Measurements from ENCODE around the gene HEMGN.
"Not testable (repeated sequence)": the region's sequence is repeated elsewhere in the genome, so short reads cannot be mapped to it uniquely, and the experiment has no call there.

HEMGN gene

DNA sequence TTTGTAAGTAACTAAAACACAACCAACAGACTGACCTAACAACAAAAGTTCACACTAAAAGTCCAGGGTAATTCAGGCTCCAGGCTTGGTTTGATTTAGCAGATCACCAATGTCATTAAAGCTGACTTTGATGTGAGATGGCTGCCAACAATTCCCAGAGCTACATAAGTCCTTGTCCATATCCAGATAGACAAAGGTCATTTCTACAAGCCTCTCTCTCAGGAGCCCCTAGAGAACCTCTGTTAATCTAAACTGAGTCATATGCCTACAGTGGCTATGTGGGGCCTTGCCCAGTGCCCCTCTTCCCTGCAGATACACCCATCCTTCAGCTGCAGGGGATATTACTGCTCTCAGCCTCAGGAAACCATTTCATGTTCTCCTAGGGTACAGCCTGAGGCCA lies 26.9 kb upstream of the HEMGN start:
- no peak for DNase-seq (ENCODE audit: low read depth, low spot score)

DNA sequence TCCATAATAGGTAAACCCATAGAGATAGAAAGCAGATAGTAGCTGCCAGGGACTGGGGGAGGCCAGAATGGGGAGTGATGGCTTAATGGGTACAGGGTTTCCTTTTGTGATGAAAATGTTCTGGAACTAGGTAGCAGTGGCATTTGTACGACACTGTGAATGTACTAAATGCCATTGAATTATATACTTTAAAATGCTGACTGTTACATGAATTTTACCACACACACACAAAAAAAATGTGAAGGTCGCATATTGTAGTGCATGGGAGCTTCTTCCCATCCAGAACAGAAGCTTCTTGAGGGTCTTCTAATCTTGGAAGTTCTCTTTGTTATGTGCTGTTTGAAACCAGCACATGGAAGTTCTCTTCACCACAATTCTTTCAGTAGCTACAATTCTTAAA lies 25.3 kb upstream of the HEMGN start:
- no peak for DNase-seq (ENCODE audit: low read depth, low spot score)

DNA sequence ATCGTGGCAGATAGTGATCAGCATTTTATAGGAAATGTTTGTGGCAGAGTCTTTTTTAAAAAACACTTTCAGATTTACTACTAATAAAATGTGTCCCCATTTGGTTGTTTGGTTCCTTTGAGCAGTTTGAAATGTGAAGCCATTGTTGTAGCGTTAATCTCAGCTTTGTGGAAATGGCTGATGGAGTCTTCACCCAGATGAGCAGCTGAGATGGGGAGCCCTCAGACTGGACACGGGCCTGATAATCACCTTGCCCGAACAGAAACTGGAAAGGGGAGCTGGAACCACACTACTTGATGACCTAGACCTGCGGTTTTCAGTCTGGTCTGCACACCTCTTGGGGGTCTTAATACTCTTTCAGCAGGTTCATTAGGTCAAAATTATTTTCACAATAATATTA lies 24.6 kb upstream of the HEMGN start:
- DNase-seq (ENCODE audit: low read depth, low spot score), result no peak

DNA sequence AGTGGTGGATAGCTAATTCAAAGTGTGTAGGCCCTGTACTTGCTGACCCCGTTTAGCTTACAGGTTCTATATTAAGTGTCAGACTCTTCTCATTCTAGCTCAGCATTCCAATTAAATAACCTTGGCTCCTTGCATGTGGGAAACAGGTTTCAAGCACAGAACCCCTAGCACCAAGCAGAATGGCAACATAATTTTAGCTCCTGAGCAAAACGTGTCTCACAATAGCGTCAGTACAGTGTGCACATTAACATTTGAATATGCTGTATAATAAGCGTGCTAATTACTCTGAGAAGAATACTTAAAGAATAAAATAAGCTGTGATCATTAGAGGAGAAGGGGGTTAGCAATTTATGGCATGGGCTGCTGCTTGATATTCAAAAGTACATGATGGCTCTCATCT lies 24.2 kb upstream of the HEMGN start:
- no peak for DNase-seq (ENCODE audit: low read depth, low spot score)

DNA sequence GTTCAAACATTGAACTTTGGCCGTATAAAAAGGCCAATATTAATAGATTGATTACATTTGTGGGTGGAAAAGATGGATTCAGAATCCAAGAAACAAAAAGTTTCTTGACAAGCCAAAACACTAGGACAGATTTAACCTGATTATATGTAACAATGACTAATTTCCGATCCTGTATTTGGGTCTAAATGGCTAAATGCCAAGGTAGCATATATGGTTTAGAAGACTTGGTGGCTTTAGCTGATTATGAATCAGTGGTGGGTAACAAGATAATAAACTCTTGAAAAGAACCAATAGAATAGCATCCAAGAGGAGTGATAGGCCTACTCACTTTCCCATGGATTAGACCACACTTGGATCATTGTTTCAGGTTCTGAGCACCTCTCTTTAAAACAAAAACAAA lies 23.4 kb upstream of the HEMGN start:
- DNase-seq (ENCODE audit: low read depth, low spot score), result no peak

DNA sequence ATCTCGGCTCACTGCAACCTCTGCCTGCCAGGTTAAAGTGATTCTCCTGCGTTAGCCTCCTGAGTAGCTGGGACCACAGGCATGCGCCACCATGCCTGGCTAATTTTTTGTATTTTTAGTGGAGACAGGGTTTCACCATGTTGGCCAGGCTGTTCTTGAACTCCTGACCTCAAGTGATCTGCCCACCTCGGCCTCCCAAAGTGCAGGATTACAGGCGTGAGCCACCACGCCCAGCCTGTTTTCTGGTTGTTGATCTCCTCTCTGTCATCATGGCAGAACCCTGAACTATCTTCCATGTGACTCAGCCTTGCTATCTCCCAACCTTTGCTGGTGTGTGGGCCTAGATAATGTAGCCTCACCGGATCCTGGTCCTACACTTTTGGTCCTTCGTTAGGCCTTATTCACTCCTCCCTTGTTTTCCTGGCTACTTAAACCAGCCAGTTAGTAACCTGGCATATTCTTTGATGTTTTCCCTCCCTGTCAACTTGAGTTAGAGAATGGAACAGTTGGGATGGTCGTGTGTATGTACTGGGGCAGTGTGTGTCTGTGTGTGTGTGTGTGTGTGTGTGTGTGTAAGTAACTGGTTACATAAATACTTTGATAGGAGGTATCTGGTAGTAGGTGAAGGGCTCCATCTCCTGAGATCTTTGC lies 22.8 kb upstream of the HEMGN start:
- not testable (repeated sequence) for DNase-seq (ENCODE audit: low read depth, low spot score)

DNA sequence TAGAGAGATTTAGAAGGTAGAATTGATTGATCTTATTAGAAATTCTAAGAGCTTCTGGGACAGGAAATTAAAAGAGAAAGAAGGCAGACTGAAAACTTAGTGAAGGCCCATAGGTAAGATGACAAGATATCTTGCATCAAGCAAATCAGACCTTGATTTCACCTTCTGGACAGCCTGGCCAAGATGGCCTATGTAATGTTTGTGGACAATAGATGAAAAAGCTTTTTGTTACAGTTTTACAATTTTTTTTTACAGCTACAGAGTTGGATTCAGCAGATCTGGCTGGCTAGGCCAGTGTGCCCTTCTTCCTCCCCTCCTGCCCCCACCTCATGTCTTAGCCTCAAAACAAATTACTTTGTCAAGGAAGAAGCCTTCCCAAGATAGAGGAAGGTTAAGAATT lies 21.6 kb upstream of the HEMGN start:
- DNase-seq (ENCODE audit: low read depth, low spot score), result no peak

DNA sequence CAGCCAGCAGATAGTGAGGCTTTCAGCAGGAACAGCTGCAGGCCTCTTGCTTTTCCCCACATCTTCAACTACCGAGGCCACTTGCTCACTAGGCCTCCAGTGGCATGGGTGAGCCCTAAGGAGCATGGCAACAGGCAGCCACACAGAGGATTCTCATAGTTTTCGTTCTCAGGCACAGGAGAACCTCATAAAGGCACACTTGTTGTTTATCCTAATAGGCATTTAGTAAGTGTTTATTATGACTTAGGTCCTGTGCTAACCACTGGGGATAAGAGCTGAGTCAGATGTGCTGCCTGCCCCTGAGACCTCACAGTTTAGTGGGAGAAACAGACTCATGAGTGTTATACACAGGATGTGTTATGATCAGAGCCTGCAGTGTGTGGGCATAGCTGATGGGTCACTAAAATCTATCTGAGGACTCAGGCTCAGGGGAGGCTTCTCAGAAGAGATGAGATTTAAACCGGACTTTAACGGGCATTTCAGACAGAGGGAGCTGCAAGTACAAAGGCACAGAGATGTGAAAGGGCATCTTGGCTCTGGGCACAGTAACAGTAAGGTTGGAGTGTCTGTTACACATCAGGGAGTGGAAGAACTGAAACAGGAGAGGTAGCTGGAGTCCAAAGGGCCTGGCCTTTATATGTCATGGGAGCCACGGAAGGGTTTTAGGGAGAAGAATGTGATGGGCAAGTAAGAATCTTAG lies 21.0 kb upstream of the HEMGN start:
- DNase-seq (ENCODE audit: low read depth, low spot score), result no peak

DNA sequence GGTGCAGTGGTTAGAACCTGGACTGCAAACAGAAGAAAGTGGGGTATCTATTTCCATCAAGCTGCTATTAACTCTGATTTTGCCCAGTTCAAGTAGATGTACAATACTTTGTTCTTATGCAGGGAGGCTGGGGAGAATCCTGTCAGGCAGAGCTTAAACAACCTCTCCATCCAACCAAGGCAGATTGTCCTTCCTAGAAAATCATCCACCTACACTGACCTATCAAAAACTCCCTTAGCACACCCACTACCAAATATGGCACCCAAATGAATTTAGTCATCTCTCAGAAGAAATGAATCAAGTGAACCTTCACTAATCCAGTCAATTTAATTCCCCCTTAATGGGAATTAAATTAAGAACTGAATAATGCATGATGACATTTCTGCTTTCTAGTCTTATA lies 18.4 kb upstream of the HEMGN start:
- no peak for DNase-seq (ENCODE audit: low read depth, low spot score)

DNA sequence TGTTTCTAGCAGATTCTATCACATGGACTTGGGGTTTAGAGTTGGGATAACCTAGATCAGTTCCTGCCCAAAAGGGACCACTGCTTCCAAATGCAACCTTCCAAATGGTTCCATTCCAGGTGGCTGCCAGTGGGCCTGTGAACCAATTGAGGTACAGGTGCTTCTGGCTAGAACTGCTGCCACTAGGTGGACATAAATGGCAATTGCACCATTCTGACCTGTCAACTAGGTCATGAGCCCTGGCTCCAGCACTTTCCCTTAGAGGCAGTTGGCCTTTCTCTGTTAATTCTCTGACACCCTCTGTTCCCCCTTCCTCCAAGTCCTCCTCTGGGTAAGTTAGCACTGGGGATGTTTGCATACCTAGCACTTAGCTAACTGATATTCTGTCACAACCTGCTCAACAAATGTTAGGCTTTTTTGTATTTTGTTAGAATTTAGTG lies 16.6 kb upstream of the HEMGN start:
- DNase-seq (ENCODE audit: low read depth, low spot score), result peak; percentile 6

DNA sequence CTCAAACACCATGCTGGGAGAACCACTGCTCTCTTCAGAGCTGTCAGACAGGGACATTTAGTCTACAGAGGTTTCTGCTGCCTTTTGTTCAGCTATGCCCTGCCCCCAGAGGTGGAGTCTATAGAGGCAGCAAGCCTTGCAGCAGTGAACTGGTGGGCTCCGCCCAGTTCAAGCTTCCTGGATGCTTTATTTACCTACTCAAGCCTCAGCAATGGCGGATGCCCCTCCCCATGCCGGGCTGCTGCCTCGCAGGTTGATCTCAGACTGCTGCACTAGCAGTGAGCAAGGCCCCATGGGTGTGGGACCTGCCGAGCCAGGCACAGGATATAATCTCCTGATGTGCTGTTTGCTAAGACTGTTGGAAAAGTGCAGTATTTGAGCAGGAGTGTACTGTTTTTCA lies 12.9 kb upstream of the HEMGN start:
- not testable (repeated sequence) for DNase-seq (ENCODE audit: low read depth, low spot score)

DNA sequence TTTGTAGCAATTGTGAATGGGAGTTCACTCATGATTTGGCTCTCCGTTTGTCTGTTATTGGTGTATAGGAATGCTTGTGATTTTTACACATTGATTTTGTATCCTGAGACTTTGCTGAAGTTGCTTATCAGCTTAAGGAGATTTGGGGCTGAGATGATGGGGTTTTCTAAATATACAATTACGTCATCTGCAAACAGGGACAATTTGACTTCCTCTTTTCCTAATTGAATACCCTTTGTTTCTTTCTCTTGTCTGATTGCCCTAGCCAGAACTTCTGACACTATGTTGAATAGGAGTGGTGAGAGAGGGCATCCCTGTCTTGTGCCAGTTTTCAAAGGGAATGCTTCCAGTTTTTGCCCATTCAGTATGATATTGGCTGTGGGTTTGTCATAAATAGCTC lies 9.1 kb upstream of the HEMGN start:
- DNase-seq (ENCODE audit: low read depth, low spot score), result not testable (repeated sequence)

DNA sequence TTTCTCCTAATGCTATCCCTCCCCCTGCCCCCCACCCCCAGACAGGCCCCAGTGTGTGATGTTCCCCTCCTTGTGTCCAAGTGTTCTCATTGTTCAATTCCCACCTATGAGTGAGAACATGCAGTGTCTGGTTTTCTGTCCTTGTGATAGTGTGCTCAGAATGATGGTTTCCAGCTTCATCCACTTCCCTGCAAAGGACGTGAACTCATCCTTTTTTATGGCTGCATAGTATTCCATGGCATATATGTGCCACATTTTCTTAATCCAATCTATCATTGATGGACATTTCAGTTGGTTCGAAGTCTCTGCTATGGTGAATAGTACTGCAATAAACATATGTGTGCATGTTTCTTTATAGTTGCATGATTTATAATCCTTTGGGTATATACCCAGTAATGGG lies 7.5 kb upstream of the HEMGN start:
- not testable (repeated sequence) for DNase-seq (ENCODE audit: low read depth, low spot score)

DNA sequence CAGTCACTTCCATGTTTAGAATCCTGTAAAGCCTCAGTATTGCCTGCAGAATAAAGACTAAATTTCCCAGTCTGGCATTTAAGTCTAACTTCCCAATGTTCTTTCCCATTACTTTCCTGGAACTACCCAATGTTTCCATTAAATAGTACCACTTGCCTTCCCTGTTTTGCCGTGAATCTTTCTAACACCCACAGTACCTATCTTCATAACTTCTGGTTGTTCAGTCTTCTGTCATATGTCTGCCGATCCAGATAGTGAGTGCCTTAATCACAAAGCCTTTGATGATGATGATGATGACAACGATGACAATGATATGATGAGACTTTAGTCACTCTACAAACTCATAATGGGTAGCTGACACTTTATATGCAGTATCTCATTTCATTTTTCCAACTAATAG lies 6.6 kb upstream of the HEMGN start:
- DNase-seq (ENCODE audit: low read depth, low spot score), result no peak

DNA sequence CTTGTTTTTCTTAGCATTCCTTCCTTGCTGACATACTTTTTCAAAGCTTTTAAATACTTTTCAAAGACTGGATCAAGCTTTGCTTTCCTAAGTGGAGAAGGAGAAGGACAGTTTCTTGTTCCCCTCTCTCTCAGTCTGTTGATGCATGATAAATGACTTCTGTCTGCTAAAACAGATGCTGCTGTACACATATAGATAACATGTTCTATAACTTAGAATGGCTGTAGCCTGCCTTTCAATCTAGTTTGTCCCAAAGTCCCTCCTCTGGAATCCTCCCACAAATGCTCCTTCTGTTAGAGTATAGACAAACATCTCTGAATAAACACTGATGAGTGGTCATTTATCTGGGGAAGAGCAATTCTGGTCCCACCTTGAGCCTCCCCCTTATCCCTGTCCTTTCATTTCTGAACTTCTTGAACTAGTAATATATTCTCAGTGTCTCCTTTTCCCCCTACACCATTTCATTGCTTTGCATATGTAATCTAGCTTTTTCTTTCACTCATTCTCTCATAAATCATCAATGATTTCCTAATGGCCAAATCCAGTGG lies 5.4 kb upstream of the HEMGN start:
- DNase-seq (ENCODE audit: low read depth, low spot score), result no peak

DNA sequence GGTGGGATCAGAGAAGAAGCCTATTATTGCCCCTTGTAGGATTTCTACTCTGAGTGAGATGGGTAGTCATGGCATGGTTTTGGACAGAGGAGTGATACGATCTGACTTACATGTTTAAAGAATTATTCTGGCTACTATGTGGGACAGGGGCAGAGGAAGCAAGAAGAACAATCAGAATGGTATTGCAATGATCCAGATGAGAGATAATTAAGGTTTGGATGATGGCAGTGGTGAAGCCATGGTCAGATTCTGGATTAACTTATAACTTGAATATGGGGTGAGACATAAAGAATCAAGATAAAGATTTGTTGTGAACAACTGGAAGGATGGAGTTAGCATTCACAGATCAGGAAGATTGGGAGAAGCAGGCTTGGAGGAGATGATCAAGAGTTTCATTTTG lies 3.4 kb upstream of the HEMGN start:
- DNase-seq (ENCODE audit: low read depth, low spot score), result no peak

DNA sequence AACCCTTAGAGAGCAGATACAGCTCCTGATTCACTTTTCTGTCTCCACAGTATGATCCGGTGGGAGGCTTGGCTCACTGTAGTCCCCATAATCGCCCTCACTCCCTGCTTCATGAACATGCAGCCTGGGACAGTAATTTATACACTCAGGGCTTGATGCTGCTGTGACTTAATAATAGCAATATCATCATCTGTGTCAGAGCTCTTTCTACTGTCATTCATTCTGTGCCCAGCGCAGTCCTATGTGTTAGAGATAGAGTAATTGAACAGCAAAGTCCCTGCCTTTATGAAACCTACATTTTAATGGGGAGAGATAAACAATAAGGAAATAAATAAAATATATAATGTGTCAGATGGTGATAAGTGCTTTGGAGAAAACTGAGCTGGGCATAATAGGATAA lies 2.8 kb upstream of the HEMGN start:
- no peak for DNase-seq (ENCODE audit: low read depth, low spot score)

DNA sequence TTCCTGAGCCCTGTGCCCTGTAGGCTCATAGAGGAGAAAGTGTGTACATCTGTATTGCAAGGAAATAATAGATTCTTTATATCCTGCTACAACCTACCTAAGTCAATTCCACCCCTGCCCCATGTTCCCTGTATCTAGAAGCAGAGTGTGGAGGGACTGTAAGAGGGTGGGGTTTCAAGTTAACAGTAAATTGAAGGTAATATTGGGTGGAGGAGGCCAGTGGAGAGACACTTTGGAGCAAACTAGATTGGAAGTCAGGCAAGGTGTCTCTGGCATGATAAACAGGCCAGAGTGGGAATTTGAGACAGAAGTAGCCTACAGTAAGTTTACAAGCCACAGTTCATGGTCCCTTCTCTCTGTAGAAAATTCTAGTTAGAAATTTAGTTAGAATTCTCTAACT lies 2.3 kb upstream of the HEMGN start:
- no peak for DNase-seq (ENCODE audit: low read depth, low spot score)

DNA sequence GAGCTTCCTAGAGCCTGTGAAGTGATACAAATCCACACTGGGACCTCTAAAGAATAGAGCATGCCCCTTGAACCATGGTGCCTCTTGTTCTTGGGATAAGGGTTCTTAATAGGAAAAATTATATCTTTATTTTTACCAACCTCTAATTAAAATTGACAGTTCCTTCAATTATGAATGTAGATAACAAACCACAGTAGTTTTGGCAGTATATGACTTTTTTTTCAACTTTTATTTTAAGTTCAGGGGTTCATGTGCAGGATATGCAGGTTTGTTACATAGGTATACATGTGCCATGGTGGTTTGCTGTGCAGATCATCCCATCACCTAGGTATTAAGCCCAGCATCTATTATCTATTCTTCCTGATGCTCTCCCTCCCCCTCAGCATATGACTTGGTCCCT lies 974 bp downstream of the HEMGN start:
- DNase-seq (ENCODE audit: low read depth, low spot score), result no peak

DNA sequence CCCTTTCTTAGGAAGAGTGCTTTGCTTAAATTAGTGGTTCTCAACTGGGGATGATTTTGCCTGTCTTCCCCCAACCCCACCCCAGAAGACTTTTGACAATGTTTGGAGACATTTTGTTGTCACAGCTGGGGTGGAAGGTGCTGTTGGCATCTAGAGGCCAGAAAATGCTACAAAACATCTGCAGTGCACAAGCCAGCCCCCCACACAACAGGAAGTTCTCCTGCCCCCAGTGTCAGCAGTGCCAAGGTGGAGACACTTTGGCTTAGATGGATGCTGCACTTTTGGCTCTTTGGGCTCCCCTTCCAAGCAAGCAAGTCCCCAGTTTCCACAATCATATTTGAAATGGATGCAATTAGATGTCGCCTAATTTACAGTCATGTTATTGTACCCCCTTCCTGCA lies 2.7 kb downstream of the HEMGN start:
- no peak for DNase-seq (ENCODE audit: low read depth, low spot score)

DNA sequence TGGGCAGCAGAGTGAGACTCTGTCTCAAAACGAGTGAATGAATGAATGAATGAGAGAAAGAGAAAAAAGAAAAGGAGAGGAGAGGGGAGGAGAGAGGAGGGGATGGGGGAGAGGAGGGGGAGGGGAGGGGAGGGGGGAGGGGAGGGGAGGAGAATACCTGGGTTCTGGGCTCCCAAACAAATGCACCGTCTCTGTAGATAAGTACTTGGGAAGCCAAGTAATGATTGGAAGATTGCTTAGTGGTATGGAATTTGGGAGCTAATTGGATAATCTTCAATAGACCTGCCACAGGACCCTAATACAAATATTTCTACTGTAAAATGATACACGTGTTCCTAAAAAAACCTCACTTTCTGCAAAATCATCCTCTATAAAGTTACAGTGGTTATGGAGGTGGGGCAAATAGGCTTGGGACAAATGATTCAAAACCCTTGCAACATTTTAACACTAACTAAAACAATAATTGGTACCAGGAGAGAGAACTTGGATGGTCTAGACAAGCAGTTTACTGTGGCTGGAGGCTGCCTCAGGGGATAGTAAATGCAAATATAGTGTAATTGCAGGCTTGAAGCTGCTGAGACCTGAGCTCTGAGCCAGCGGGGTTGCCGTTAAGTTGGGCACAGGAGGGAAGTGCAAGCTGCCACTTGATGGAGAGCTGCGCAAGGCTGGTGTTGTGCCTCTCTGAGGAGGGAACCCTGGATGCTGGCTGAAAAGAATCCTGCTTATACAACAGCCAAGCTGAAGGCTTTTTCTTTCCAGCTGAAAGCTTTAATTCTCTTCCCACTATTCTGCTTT lies 3.5 kb downstream of the HEMGN start:
- DNase-seq (ENCODE audit: low read depth, low spot score), result no peak

DNA sequence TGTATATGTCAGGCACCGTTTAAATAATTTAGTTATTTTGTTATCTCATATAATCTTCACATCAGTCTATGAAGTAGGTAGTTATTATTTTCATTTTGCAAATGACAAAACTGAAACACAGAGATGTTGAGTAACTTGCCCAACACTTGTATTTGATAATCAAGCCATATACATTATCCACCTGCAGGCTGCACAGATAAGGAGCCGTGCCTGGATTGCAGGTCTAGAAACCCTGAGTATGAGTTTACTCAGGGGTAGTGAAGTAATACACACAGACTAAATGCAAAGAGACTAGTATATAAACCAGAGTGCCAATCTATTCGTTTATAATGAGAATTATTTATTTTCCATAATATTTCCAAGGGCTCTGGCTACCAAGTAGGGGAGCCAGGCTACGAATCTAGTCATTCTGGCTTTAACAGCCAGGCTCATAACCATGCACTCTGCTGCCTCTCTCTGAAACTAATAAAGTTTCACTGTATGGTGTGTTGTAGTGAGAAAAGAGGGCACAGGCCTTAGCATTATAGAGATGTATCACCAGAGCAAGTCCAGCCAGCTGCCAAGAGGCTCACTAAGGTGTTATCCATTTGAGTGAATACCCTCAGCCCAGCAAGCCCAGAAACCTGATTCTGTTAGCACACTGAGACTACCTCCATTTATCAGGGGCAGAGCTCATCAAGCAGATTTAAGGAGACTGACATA lies 4.5 kb downstream of the HEMGN start:
- DNase-seq (ENCODE audit: low read depth, low spot score), result no peak
